ENCODE data around the gene RAB29.

DNA sequence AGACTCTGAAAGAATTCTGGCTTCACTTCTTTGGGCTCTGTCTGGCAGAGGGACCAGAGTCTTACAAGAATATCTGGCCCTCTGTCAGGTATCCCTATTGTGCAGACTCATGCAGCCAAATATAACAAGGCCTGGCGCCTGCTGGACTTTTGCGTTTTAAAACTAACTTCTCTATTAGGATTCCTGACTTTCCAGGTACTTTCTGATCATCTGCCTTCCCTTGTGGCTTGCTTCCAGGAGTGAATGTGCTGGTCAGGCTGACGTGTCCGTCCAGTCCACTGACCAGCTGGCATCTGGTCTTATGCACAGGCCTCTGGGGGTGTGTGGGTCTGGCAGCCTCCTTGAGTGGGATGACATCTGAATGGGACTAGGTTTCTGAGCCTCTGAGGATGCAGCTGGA, 8.6 kb upstream of the RAB29 start:
- TF ChIP-seq, protein P1, sequence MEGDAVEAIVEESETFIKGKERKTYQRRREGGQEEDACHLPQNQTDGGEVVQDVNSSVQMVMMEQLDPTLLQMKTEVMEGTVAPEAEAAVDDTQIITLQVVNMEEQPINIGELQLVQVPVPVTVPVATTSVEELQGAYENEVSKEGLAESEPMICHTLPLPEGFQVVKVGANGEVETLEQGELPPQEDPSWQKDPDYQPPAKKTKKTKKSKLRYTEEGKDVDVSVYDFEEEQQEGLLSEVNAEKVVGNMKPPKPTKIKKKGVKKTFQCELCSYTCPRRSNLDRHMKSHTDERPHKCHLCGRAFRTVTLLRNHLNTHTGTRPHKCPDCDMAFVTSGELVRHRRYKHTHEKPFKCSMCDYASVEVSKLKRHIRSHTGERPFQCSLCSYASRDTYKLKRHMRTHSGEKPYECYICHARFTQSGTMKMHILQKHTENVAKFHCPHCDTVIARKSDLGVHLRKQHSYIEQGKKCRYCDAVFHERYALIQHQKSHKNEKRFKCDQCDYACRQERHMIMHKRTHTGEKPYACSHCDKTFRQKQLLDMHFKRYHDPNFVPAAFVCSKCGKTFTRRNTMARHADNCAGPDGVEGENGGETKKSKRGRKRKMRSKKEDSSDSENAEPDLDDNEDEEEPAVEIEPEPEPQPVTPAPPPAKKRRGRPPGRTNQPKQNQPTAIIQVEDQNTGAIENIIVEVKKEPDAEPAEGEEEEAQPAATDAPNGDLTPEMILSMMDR (IDR thresholded peaks at IDR 0.05; ENCODE audit: poor library complexity, severe bottlenecking): no peak
- TF ChIP-seq POLR2AphosphoS5 (IDR thresholded peaks at IDR 0.05) (no peak), EZH2 (IDR thresholded peaks at IDR 0.05; ENCODE audit: borderline replicate concordance, insufficient read depth, low read length, poor library complexity, severe bottlenecking) (no peak)

All from neural cell (in vitro differentiated cells).